GM23248 (cell line): ENCODE results near the gene CMKLR1. TPM values are rescaled to one million over a fixed set of nuclear protein-coding genes. Genes with fewer than 3 reads are reported as not detected.
A peak's percentile ranks its signal among the peaks of the same experiment; 100 is the strongest.

Source experiments
- DNase-seq: peaks from one replicate; pipeline ENCODE4 v3.0.0-alpha.2; 2015
- H2AFZ ChIP-seq: fragments of 200-600 bp; sonication (generic); 2 replicates; pipeline ENCODE4 v1.6.1; 2016; ENCODE audit warnings: antibody characterized with exemption
- H3F3A ChIP-seq: fragments of 200-600 bp; sonication (generic); 2 replicates; pipeline ENCODE4 v1.6.1; 2016; ENCODE audit warnings: mild to moderate bottlenecking, antibody characterized with exemption, mixed run types; ENCODE audit not compliant: insufficient read depth
- H3K27ac ChIP-seq: fragments of 200-600 bp; sonication (generic); 2 replicates; pipeline ENCODE4 v1.5.1; 2016; ENCODE audit warnings: mild to moderate bottlenecking
- H3K27me3 ChIP-seq: fragments of 200-600 bp; sonication (generic); replicated peaks from 2 replicates; pipeline ENCODE4 v1.6.1; 2016; ENCODE audit warnings: mild to moderate bottlenecking; ENCODE audit not compliant: insufficient read depth
- H3K36me3 ChIP-seq: fragments of 200-600 bp; sonication (generic); 2 replicates; pipeline ENCODE4 v1.6.1; 2016; ENCODE audit warnings: low read depth, mild to moderate bottlenecking
- H3K4me1 ChIP-seq: fragments of 200-600 bp; sonication (generic); 2 replicates; pipeline ENCODE4 v1.6.1; 2016; ENCODE audit warnings: mild to moderate bottlenecking; ENCODE audit not compliant: insufficient read depth
- H3K4me2 ChIP-seq: fragments of 200-600 bp; sonication (generic); one replicate; pipeline ENCODE4 v1.6.1; 2016; ENCODE audit warnings: mild to moderate bottlenecking; ENCODE audit not compliant: unreplicated experiment
- H3K4me3 ChIP-seq: fragments of 200-600 bp; sonication (generic); 2 replicates; pipeline ENCODE4 v1.5.1; 2016; ENCODE audit warnings: mild to moderate bottlenecking
- H3K79me2 ChIP-seq: fragments of 200-600 bp; sonication (generic); 2 replicates; pipeline ENCODE4 v1.6.1; 2016; ENCODE audit warnings: mild to moderate bottlenecking; ENCODE audit not compliant: insufficient read depth
- H3K9ac ChIP-seq: fragments of 200-600 bp; sonication (generic); 2 replicates; pipeline ENCODE4 v1.6.1; 2016; ENCODE audit warnings: mild to moderate bottlenecking
- H3K9me2 ChIP-seq: fragments of 200-600 bp; sonication (generic); 2 replicates; pipeline ENCODE4 v1.6.1; 2016; ENCODE audit warnings: mixed run types, mild to moderate bottlenecking, moderate library complexity; ENCODE audit not compliant: insufficient read depth
- H3K9me3 ChIP-seq: fragments of 200-600 bp; sonication (generic); one replicate; pipeline ENCODE4 v1.6.1; 2017; ENCODE audit warnings: low read depth
- H4K20me1 ChIP-seq: fragments of 200-600 bp; sonication (generic); 2 replicates; pipeline ENCODE4 v1.6.0; 2016; ENCODE audit not compliant: insufficient read depth
- EZH2 ChIP-seq: fragments of 200-600 bp; sonication (generic); IDR thresholded peaks from 2 replicates; pipeline ENCODE4 v1.6.1; 2018; ENCODE audit warnings: antibody characterized with exemption, mild to moderate bottlenecking; ENCODE audit not compliant: insufficient read depth, poor library complexity, severe bottlenecking
- EZH2phosphoT487 ChIP-seq: fragments of 200-600 bp; sonication (generic); IDR thresholded peaks from 2 replicates; pipeline ENCODE4 v1.6.1; 2018; ENCODE audit warnings: antibody characterized with exemption, moderate library complexity, mild to moderate bottlenecking, low read depth; ENCODE audit not compliant: insufficient read depth
- WGBS, 2 experiments: methylation state at CpG; one replicate each; pipeline ENCODE4 v1.1.6; 2015 to 2017; ENCODE audit warnings: low lambda C conversion rate in 2 of 2, low coverage in 1 of 2; ENCODE audit errors: missing lambda C conversion rate in 2 of 2; 5-methylcytosine and 5-hydroxymethylcytosine counted together
- in situ Hi-C: fragments of 300-500 bp; cut with MboI; formaldehyde crosslinking; loops from 2 replicates; pipeline ENCODE4 v1.15.0; 2020
- polyA plus RNA-seq: library from polyadenylated mRNA; unstranded; fragments of >200 nt; fragmentation: Nextera tagmentation; extraction: Ambion mirVana; gene quantifications from 2 replicates; pipeline ENCODE4 v1.2.1, GENCODE V29; 2016
- total RNA-seq: library from RNA; depleted of rRNA; stranded (reverse); fragments of >200 nt; shearing (Covaris generic); gene quantifications from 2 replicates; pipeline ENCODE4 v1.2.3, GENCODE V29; 2014

CMKLR1 gene
- total and polyA plus RNA-seq, 2 experiments from 2014 or later, result 1.9 to 2.9 TPM

DNA sequence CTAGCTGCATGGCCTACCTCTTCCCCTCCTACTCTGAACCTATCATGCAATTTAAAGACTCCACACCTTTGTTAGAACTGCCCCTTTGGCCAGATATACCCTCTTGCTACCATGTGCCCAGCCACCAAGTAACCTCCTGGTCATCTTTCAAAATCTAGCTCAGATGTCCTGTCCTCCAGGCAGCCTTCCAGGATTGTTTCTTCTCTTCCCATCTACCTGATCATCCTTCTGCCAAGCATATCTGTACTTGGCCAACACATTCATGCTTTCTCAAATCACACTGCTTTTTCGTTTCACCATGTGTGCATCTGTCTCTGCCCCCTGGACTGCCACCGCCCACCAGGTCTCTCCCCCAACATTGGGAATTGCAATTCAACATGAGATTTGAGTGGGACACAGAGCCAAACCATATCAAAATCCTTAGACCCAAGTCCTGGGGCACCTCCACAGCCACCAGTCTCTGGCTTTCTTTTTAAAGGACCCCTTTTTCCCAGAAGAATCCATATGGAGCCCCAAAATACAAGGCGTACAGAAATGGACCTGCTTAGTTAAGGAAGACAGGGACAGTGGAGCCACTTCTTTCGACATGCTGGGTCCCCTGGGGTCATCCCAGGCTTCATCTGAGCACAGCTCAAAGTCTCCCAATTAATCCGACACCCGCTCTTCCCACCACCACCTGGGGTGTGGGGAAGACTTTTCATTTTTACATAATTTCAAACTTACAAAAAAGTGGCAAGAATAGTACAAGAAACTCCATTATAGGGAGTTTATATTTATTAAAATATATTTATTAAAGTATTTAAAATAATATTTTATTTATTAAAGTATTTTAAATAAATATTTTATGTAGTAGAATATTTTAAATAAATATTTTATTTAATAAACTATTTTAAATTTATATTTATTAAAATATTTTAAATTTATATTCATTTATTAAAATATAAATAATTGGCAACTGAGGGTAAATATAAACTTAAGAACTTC, 7.9 kb upstream of the CMKLR1 start:
- Histone ChIP-seq H3F3A (0 out of 2 replicates have a peak, but pooled peaks cover 15% of the 10 kb centered on the region), H3K27me3 (no peaks in the 10 kb centered on the region), H3K4me3 (no peak overlapping the region), H2AFZ (no peak overlapping the region), H3K36me3 (no peaks in the 10 kb centered on the region), H3K79me2 (no peaks in the 10 kb centered on the region), H3K27ac (no peak overlapping the region), H3K4me2 (no peak overlapping the region), H3K9me3 (no peaks in the 10 kb centered on the region), H3K9ac (no peak overlapping the region), H3K9me2 (no peaks in the 10 kb centered on the region), H4K20me1 (no peaks in the 10 kb centered on the region), H3K4me1 (peaks cover 12% of the 10 kb centered on the region)
- no peak for TF ChIP-seq EZH2
- TF ChIP-seq EZH2phosphoT487, result no peak
- no peak for DNase-seq
- WGBS, 2 experiments, result 63 to 67% methylated on average over 6 of the region's 6 CpGs
- in situ Hi-C loops, result no loop called here

DNA sequence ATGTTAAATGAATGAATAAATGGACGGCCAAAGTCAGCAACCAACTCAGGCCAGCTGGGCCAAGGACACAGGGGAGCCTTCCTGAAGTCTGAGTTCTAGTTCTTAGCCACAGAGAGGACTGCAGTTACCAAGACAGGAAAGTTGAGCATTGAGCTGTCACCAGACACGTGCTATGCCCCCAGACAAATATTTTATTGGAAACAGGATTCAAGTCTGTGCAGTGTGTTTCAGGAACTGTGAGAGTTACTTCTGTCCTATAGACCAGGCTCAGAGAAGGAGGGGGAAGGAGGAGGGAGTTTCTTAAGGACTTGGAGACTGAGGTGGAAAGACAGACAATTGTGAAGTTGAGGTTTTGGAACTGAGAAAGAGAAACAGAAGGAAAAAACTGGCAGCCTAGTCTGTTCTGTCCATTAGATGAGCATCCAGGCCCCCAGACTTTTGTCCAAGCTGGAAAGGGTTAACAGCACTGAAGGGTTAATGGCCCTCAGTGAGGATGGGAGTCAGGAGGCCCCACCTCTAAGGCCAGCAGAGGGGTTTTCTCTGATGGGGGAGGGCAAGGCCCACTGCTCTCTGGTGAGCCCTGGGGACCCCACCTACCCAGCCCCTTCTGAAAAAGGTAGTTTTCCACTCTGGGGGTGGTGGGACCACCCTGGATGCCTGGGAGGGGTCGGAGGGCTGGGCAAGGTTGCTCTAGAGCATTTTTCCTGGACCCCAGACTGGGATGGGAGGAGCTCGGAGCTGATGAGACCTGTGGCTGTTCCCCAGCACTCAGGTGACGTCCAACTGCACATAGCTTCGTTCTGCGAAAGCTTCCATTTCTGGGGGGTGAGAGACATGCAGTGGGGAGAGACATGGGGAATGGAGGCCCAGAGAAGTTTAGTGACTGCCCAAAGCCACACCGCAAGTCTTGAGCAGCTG, 6.9 kb upstream of the CMKLR1 start:
- in situ Hi-C loops, result no loop called here
- Histone ChIP-seq H3K36me3 (no peaks in the 10 kb centered on the region), H4K20me1 (no peaks in the 10 kb centered on the region), H3K27ac (no peak overlapping the region), H3K79me2 (no peaks in the 10 kb centered on the region), H3K27me3 (no peaks in the 10 kb centered on the region), H3K9me3 (no peaks in the 10 kb centered on the region), H3F3A (0 out of 2 replicates have a peak, but pooled peaks cover 10% of the 10 kb centered on the region), H3K4me2 (no peak overlapping the region), H3K4me1 (peaks cover 12% of the 10 kb centered on the region), H3K9ac (no peak overlapping the region), H2AFZ (no peak overlapping the region), H3K9me2 (no peaks in the 10 kb centered on the region), H3K4me3 (no peak overlapping the region)
- no peak for TF ChIP-seq EZH2phosphoT487
- no peak for TF ChIP-seq EZH2
- DNase-seq, result no peak
- WGBS, 2 experiments, result 45 to 50% methylated on average over 8 of the region's 8 CpGs

DNA sequence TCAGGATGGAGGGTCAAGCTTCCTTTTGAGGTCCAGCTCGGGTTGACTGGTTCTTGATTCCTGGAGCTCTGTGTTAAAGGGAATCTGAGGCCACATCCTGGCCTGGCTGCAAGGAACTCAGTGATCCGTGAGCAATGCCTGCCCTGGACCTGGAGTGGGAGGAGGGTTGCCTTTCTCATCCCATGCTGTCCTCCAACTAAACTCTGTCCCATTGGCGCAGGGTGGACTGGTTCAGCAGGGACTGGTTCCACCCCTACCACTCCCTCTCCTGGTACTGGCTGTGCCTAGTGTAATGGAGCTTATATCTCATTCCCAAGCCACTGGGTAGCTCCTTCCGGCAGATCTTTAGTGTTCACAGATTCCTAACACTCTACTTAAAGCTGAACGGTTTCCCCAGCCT, 3.9 kb upstream of the CMKLR1 start:
- peak; percentile 34 for DNase-seq
- H2AFZ ChIP-seq, result no peak overlapping the region
- TF ChIP-seq EZH2 (no peak), EZH2phosphoT487 (no peak)

More for the DNA sequence above, 3.9 kb upstream of the CMKLR1 start:
- Histone ChIP-seq H3K27ac (no peak overlapping the region), H3F3A (no peaks in the 10 kb centered on the region), H3K4me1 (peaks cover 8% of the 10 kb centered on the region; the same call in 1 of the 2 replicates), H3K9me3 (no peaks in the 10 kb centered on the region), H3K9me2 (no peaks in the 10 kb centered on the region), H4K20me1 (no peaks in the 10 kb centered on the region), H3K9ac (no peak overlapping the region), H3K4me2 (no peak overlapping the region), H3K4me3 (no peak overlapping the region), H3K27me3 (no peaks in the 10 kb centered on the region), H3K36me3 (no peaks in the 10 kb centered on the region), H3K79me2 (no peaks in the 10 kb centered on the region)
- in situ Hi-C loops, result no loop called here
- whole genome bisulfite sequencing, 2 experiments, result 51 to 62% methylated on average over 5 of the region's 5 CpGs
